Upper lobe of left lung (tissue), 6 donors: Measurements from ENCODE around the gene GNB2. TPM values are rescaled to one million over a fixed set of nuclear protein-coding genes. Genes with fewer than 3 reads are reported as not detected.
"Not testable (repeated sequence)": the region's sequence is repeated elsewhere in the genome, so short reads cannot be mapped to it uniquely, and the experiment has no call there.

Source experiments
- ATAC-seq, 2 donors: fragments of 200-7000 bp; cut with Tn5 transposase; one replicate each; pipeline ENCODE4 v1.9.1; 2022; ENCODE audit warnings: mild to moderate bottlenecking in 2 of 2, moderate library complexity in 2 of 2; ENCODE audit not compliant: low FRiP score in 2 of 2
- DNase-seq, 2 donors: peaks; one replicate each; pipeline ENCODE4 v3.0.0-alpha.2; 2019 to 2020
- H3K27ac ChIP-seq, 4 donors: fragments of 200-600 bp; sonication (generic); one replicate each; pipeline ENCODE4 v1.5.1; 2016 to 2019
- H3K27me3 ChIP-seq, 4 donors: fragments of 200-600 bp; sonication (generic); one replicate each; pipeline ENCODE4 v1.5.1; 2017 to 2019
- H3K36me3 ChIP-seq, 4 donors: fragments of 200-600 bp; sonication (generic); one replicate each; pipeline ENCODE4 v1.5.1; 2016 to 2019
- H3K4me1 ChIP-seq, 4 donors: fragments of 200-600 bp; sonication (generic); one replicate each; pipeline ENCODE4 v1.5.1; 2018 to 2019
- H3K4me3 ChIP-seq, 4 donors: fragments of 200-600 bp; sonication (generic); one replicate each; pipeline ENCODE4 v1.5.1; 2017 to 2019; ENCODE audit warnings: mild to moderate bottlenecking in 2 of 4, moderate library complexity in 1 of 4
- H3K9me3 ChIP-seq, 4 donors: fragments of 200-600 bp; sonication (generic); one replicate each; pipeline ENCODE4 v1.5.1; 2018 to 2019
- CTCF ChIP-seq, 6 experiments: fragments of 450-650 bp in 4 of 6; fragments of 200-600 bp in 2 of 6; sonication (generic) in 2 of 6; IDR thresholded peaks; one replicate each; pipeline ENCODE4 v1.5.1; 2016 to 2019; ENCODE audit warnings: antibody characterized with exemption in 6 of 6
- EP300 ChIP-seq, 4 donors: sonication (generic); formaldehyde crosslinking; IDR thresholded peaks; one replicate each; pipeline ENCODE4 v1.5.1; 2017; ENCODE audit warnings: antibody characterized with exemption in 4 of 4, control low read depth in 2 of 4
- POLR2A ChIP-seq, 4 donors: fragments of 450-650 bp; IDR thresholded peaks; one replicate each; pipeline ENCODE4 v1.5.1; 2016 to 2017; ENCODE audit warnings: antibody characterized with exemption in 4 of 4, mild to moderate bottlenecking in 2 of 4
- POLR2AphosphoS5 ChIP-seq, 2 donors: sonication (generic); formaldehyde crosslinking; IDR thresholded peaks; one replicate each; pipeline ENCODE4 v1.5.1; 2017; ENCODE audit warnings: antibody characterized with exemption in 2 of 2
- WGBS, 2 donors: methylation state at CpG; one replicate each; pipeline ENCODE4 v1.1.5; 2017 to 2018; 5-methylcytosine and 5-hydroxymethylcytosine counted together
- total RNA-seq, 6 donors: library from RNA; depleted of rRNA in 4 of 6; stranded (reverse); fragments of >200 nt in 4 of 6; gene quantifications; one replicate each; pipeline versions ENCODE4 v1.1.0 to v1.2.1, GENCODE V29; 2016 to 2021
- donor health status: DM: no; HTN: no; CAD: no; lungs with moderate emphysema.
- donor health status: DM: no; HTN: yes; CAD: no; lungs with severe emphysema.

Gene GNB2
- total RNA-seq, 6 donors from 2014 or later: 153 to 291 (median 278) TPM

DNA sequence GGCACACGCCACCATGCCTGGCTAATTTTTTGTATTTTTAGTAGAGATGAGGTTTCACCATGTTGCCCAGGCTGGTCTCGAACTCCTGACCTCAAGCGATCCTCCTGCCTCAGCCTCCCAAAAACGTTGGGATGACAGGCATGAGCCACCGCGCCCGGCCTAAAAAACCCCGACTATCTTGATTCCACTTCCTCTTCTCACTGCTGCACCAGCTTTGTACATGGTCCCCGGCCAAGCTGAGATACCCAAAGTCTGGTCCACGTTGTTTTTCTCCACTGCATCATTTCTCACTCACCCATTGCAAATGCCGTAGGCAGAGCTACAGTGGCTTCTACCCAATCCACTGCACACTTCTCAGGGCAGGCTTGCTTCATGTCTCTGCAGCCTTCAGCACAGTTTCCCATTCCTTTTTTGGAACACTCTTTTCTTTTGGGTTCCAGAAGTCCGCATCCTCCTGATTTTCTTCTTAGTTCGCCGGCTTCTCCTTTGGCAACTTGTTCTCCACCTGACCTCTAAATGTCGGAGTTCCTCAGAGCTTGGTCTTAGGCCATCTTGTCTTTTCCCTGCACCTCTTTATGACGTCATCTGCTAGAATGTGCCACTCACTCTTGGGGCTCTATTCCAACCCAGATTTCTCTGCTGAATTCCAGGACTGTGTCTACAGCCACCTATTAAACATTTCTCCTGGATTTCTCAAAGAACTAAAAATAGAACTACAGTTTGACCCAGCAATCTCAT, 6.0 kb upstream of the GNB2 start:
- no peak for DNase-seq
- peaks cover 0 to under 1% (median 0%) of the 10 kb centered on the region in 4 donors for H3K4me1 ChIP-seq
- WGBS, 2 donors: 76 to 81% methylated on average over 16 of the region's 16 CpGs
- no peak overlapping the region for H3K4me3 ChIP-seq
- H3K27ac ChIP-seq: no peak overlapping the region
- H3K9me3 ChIP-seq: no peaks in the 10 kb centered on the region
- TF ChIP-seq EP300 (IDR thresholded peaks at IDR 0.05) (no peak), POLR2A (IDR thresholded peaks at IDR 0.05) (no peak), CTCF (IDR thresholded peaks at IDR 0.05) (no peak), POLR2AphosphoS5 (IDR thresholded peaks at IDR 0.05) (no peak)
- no peak for ATAC-seq
- no peaks in the 10 kb centered on the region for H3K27me3 ChIP-seq
- H3K36me3 ChIP-seq: no peaks in the 10 kb centered on the region

DNA sequence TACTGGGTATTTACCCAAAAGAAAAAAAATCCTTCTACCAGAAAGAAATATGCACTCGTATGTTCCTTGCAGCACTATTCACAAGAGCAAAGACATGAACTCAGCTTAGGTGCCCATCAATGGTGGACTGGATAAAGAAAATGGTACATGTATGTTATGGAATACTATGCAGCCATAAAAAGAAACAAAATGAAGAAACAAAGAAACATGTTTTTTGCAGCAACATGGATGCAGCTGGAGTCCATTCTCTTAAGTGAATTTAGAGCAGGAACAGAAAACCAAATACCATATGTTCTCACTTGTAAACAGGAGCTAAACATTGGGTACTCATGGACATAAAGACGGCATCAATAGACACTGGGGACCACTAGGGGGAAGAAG, 5.5 kb upstream of the GNB2 start:
- Histone ChIP-seq H3K27ac (no peak overlapping the region), H3K27me3 (no peaks in the 10 kb centered on the region), H3K36me3 (no peaks in the 10 kb centered on the region), H3K4me3 (no peak overlapping the region), H3K9me3 (no peaks in the 10 kb centered on the region), H3K4me1 (peaks cover 3 to 6% (median 4%) of the 10 kb centered on the region in 4 donors)
- 80 to 81% methylated on average over 2 of the region's 2 CpGs for WGBS, 2 donors
- TF ChIP-seq EP300 (IDR thresholded peaks at IDR 0.05) (no peak), POLR2A (IDR thresholded peaks at IDR 0.05) (no peak), POLR2AphosphoS5 (IDR thresholded peaks at IDR 0.05) (no peak), CTCF (IDR thresholded peaks at IDR 0.05) (no peak)
- ATAC-seq (no peak), DNase-seq (no peak)

DNA sequence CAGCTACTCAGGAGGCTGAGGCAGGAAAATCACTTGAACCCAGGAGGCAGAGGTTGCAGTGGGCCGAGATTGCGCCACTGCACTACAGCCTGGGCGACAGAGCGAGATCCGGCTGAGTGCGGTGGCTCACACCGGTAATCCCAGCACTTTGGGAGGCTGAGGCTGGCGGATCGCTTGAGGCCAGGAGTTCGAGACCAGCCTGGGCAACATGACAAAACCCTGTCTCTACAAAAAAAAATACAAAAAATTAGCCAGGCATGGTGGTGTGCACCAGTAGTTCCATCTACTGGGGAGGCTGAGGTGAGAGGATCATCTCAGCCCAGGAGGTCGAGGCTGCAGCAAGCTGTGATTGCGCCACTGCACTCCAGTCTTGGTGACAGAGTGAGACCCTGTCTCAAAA, 4.4 kb upstream of the GNB2 start:
- H3K4me1 ChIP-seq, ATAC-seq, DNase-seq, H3K4me3 ChIP-seq, H3K27me3 ChIP-seq, H3K27ac ChIP-seq, H3K36me3 ChIP-seq, H3K9me3 ChIP-seq: not testable (repeated sequence)
- 91 to 93% methylated on average over 12 of the region's 12 CpGs for WGBS, 2 donors

DNA sequence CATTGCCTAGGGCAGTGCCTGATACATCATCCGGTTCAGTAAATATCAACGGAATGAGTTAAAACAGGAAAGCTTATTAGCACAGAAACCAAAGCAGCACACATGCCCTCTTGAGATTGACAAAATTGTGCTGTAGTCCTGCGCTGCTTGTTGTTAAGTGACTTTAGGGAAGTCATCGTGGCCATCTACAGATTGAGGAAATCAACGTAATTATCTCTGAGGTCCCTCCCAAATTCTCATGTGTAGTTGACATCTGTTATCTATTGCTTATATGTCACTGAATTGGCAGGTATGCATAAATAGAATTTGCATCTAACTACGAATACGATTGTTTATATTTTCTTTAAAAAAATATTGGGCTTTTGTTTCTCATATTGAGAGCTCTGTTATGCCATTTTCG, 3.5 kb upstream of the GNB2 start:
- Histone ChIP-seq H3K4me1 (peaks cover 3 to 7% (median 5%) of the 10 kb centered on the region in 4 donors), H3K27ac (no peak overlapping the region), H3K9me3 (no peaks in the 10 kb centered on the region), H3K4me3 (no peak overlapping the region), H3K27me3 (no peaks in the 10 kb centered on the region), H3K36me3 (no peaks in the 10 kb centered on the region)
- ATAC-seq (no peak), DNase-seq (no peak)
- 66 to 68% methylated on average over 8 of the region's 8 CpGs for WGBS, 2 donors
- TF ChIP-seq POLR2AphosphoS5 (IDR thresholded peaks at IDR 0.05) (no peak), POLR2A (IDR thresholded peaks at IDR 0.05) (no peak), CTCF (IDR thresholded peaks at IDR 0.05) (no peak), EP300 (IDR thresholded peaks at IDR 0.05) (no peak)

DNA sequence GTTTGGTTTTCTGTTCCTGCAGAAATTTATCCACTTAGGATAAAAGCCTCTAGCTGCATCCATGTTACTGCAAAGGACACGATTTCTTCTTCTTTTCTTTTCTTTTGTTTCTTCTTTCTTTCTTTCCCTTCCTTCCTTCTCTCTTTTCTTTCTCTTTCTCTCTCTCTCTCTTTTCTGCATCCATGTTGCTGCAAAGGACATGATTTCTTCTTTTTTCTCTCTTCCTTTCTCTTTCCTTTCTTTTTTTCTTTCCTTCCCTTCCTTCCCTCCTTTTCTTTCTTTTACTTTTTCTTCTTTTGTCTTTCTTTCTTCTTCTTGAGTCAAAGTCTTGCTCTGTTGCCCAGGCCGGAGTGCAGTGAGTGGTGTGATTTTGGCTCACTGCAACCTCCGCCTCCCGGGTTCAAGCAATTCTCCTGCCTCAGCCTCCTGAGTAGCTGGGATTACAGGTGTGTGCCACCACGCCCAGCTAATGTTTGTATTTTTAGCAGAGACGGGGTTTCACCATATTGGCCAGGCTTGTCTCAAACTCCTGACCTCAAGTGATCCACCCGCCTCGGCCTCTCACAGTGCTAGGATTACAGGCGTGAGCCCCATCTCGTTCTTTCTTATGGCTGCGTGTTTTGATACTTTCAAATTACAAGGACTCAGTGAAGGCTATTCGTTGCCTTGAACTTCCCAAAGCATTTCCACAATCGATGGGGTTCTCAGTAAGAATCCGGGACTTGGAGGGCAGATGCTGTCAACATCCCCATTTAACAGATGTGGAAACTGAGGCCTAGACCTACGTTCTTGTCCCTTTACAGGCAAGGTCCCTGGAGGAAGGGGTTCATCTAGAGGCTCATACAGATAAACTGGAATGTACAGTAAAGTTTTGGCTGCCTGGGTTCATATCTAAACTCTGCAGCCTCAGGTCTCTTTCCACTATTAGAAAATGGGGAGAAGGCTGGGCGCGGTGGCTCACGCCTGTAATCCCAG, 1.9 kb upstream of the GNB2 start:
- H3K27ac ChIP-seq: no peak overlapping the region
- peaks cover 0 to 5% (median 4%) of the 10 kb centered on the region in 4 donors for H3K36me3 ChIP-seq
- H3K27me3 ChIP-seq: no peaks in the 10 kb centered on the region
- ATAC-seq (no peak), DNase-seq (no peak)
- H3K4me3 ChIP-seq: no peak overlapping the region
- H3K9me3 ChIP-seq: no peaks in the 10 kb centered on the region
- H3K4me1 ChIP-seq: peaks cover 6 to 21% (median 15%) of the 10 kb centered on the region in 4 donors
- TF ChIP-seq POLR2A (IDR thresholded peaks at IDR 0.05) (no peak), CTCF (IDR thresholded peaks at IDR 0.05) (no peak), POLR2AphosphoS5 (IDR thresholded peaks at IDR 0.05) (no peak), EP300 (IDR thresholded peaks at IDR 0.05) (no peak)
- 92 to 95% methylated on average over 17 to 18 of the region's 18 CpGs for WGBS, 2 donors
